Measurements from ENCODE around the gene RFX7.

- TF ChIP-seq, protein P1, sequence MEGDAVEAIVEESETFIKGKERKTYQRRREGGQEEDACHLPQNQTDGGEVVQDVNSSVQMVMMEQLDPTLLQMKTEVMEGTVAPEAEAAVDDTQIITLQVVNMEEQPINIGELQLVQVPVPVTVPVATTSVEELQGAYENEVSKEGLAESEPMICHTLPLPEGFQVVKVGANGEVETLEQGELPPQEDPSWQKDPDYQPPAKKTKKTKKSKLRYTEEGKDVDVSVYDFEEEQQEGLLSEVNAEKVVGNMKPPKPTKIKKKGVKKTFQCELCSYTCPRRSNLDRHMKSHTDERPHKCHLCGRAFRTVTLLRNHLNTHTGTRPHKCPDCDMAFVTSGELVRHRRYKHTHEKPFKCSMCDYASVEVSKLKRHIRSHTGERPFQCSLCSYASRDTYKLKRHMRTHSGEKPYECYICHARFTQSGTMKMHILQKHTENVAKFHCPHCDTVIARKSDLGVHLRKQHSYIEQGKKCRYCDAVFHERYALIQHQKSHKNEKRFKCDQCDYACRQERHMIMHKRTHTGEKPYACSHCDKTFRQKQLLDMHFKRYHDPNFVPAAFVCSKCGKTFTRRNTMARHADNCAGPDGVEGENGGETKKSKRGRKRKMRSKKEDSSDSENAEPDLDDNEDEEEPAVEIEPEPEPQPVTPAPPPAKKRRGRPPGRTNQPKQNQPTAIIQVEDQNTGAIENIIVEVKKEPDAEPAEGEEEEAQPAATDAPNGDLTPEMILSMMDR (IDR thresholded peaks at IDR 0.05 in 2 of 3, conservative IDR thresholded peaks at IDR 0.05 in 1 of 3; ENCODE audit: borderline replicate concordance in 1 of 3, insufficient read depth in 1 of 3, low read depth in 2 of 3, low read length in 2 of 3), result no peak
- no peak for TF ChIP-seq POLR2AphosphoS5 (IDR thresholded peaks at IDR 0.05; ENCODE audit: low read depth, low read length)
- no peak for TF ChIP-seq POLR2A (IDR thresholded peaks at IDR 0.05; ENCODE audit: borderline replicate concordance, extremely low read depth, insufficient read depth, insufficient read length)
- TF ChIP-seq EZH2 (IDR thresholded peaks at IDR 0.05), result no peak
- no peak for TF ChIP-seq RAD21 (IDR thresholded peaks at IDR 0.05; ENCODE audit: low read depth)
- TF ChIP-seq, protein P2, sequence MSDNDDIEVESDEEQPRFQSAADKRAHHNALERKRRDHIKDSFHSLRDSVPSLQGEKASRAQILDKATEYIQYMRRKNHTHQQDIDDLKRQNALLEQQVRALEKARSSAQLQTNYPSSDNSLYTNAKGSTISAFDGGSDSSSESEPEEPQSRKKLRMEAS (IDR thresholded peaks at IDR 0.05), result no peak
- no peak for TF ChIP-seq ELF1 (IDR thresholded peaks at IDR 0.05; ENCODE audit: borderline replicate concordance, low read depth)
- no peak for TF ChIP-seq CBX3 (IDR thresholded peaks at IDR 0.05; ENCODE audit: low read depth)
- no peak for TF ChIP-seq CEBPB (IDR thresholded peaks at IDR 0.05; ENCODE audit: low read depth)
- TF ChIP-seq SIN3A (IDR thresholded peaks at IDR 0.05; ENCODE audit: low read depth), result no peak
- TF ChIP-seq REST (IDR thresholded peaks at IDR 0.05; ENCODE audit: low read depth), result no peak
- TF ChIP-seq SP1 (IDR thresholded peaks at IDR 0.05; ENCODE audit: low read depth), result no peak
- no peak for TF ChIP-seq ZNF274 (IDR thresholded peaks at IDR 0.05; ENCODE audit: low read depth, low read length)
- TF ChIP-seq FOSL1 (IDR thresholded peaks at IDR 0.05; ENCODE audit: low read depth), result no peak
Observed at GRCh38 chr15:56088389-56088788, 155.3 kb downstream of the RFX7 start.
